ENCODE measurements around the gene PRKAR2B. TPM values are rescaled to one million over a fixed set of nuclear protein-coding genes. Genes with fewer than 3 reads are reported as not detected.

The PRKAR2B gene
- total and polyA plus RNA-seq, 2 experiments from 2014 or later: 14.8 to 31.5 TPM

GRCh38 chr7:107119376-107120105, 75.0 kb downstream of the PRKAR2B start:
- H3K36me3 ChIP-seq (replicated peaks; ENCODE audit: insufficient read depth, low read depth): no peaks in the 10 kb centered on the region
- H3K4me2 ChIP-seq: no peak overlapping the region
- no peaks in the 10 kb centered on the region for H3K9me3 ChIP-seq (ENCODE audit: low read depth)
- H3K27me3 ChIP-seq: no peaks in the 10 kb centered on the region
- DNase-seq (ENCODE audit: low spot score): no peak
- no peaks in the 10 kb centered on the region for H4K20me1 ChIP-seq (ENCODE audit: insufficient read depth, poor library complexity, severe bottlenecking)
- H2AFZ ChIP-seq: no peak overlapping the region
- no peaks in the 10 kb centered on the region for H3K9me2 ChIP-seq (replicated peaks; ENCODE audit: insufficient read depth)
- peaks cover 6% of the 10 kb centered on the region for H3K4me1 ChIP-seq (ENCODE audit: insufficient read depth)
- no peak overlapping the region for H3K4me3 ChIP-seq
- H3K79me2 ChIP-seq: peaks cover 3% of the 10 kb centered on the region
- WGBS (ENCODE audit: low lambda C conversion rate, missing lambda C conversion rate): 94% methylated on average over 6 of the region's 6 CpGs
- no peak for TF ChIP-seq EZH2phosphoT487 (IDR thresholded peaks at IDR 0.05; ENCODE audit: low read depth, severe bottlenecking, unreplicated experiment)
- no peak for TF ChIP-seq CTCF (IDR thresholded peaks at IDR 0.05; ENCODE audit: poor library complexity)
- no peak for TF ChIP-seq EZH2 (IDR thresholded peaks at IDR 0.05; ENCODE audit: borderline replicate concordance)
- no peak overlapping the region for H3K27ac ChIP-seq

- Histone ChIP-seq H3K4me3 (no peak overlapping the region), H3K36me3 (replicated peaks; ENCODE audit: insufficient read depth, low read depth) (no peaks in the 10 kb centered on the region), H4K20me1 (ENCODE audit: insufficient read depth, poor library complexity, severe bottlenecking) (no peaks in the 10 kb centered on the region), H3K9me2 (replicated peaks; ENCODE audit: insufficient read depth) (no peaks in the 10 kb centered on the region), H3K27me3 (no peaks in the 10 kb centered on the region), H3K9me3 (ENCODE audit: low read depth) (no peaks in the 10 kb centered on the region), H2AFZ (no peak overlapping the region), H3K27ac (peak overlapping the region; percentile 62), H3K4me2 (peak overlapping the region; percentile 17), H3K79me2 (peaks cover 3% of the 10 kb centered on the region), H3K4me1 (ENCODE audit: insufficient read depth) (peaks cover 6% of the 10 kb centered on the region)
- peak; percentile 27 for DNase-seq (ENCODE audit: low spot score)
- TF ChIP-seq EZH2 (IDR thresholded peaks at IDR 0.05; ENCODE audit: borderline replicate concordance): no peak
- no peak for TF ChIP-seq EZH2phosphoT487 (IDR thresholded peaks at IDR 0.05; ENCODE audit: low read depth, severe bottlenecking, unreplicated experiment)
- TF ChIP-seq CTCF (IDR thresholded peaks at IDR 0.05; ENCODE audit: poor library complexity): no peak
- WGBS (ENCODE audit: low lambda C conversion rate, missing lambda C conversion rate): 38% methylated on average over 4 of the region's 4 CpGs
Measured at GRCh38 chr7:107122486-107122911, 78.0 kb downstream of the PRKAR2B start.

GRCh38 chr7:107123392-107123791, 78.9 kb downstream of the PRKAR2B start:
- DNase-seq (ENCODE audit: low spot score): no peak
- no peaks in the 10 kb centered on the region for H3K27me3 ChIP-seq
- H3K4me1 ChIP-seq (ENCODE audit: insufficient read depth): peaks cover 6% of the 10 kb centered on the region
- H4K20me1 ChIP-seq (ENCODE audit: insufficient read depth, poor library complexity, severe bottlenecking): no peaks in the 10 kb centered on the region
- H3K27ac ChIP-seq: peak overlapping the region; percentile 62
- H3K9me3 ChIP-seq (ENCODE audit: low read depth): no peaks in the 10 kb centered on the region
- no peak overlapping the region for H3K4me2 ChIP-seq
- WGBS (ENCODE audit: low lambda C conversion rate, missing lambda C conversion rate): 89% methylated on average over 4 of the region's 4 CpGs
- H3K79me2 ChIP-seq: peaks cover 3% of the 10 kb centered on the region
- no peak overlapping the region for H3K4me3 ChIP-seq
- no peak overlapping the region for H2AFZ ChIP-seq
- TF ChIP-seq CTCF (IDR thresholded peaks at IDR 0.05; ENCODE audit: poor library complexity): no peak
- TF ChIP-seq EZH2 (IDR thresholded peaks at IDR 0.05; ENCODE audit: borderline replicate concordance): no peak
- no peak for TF ChIP-seq EZH2phosphoT487 (IDR thresholded peaks at IDR 0.05; ENCODE audit: low read depth, severe bottlenecking, unreplicated experiment)
- no peaks in the 10 kb centered on the region for H3K36me3 ChIP-seq (replicated peaks; ENCODE audit: insufficient read depth, low read depth)
- H3K9me2 ChIP-seq (replicated peaks; ENCODE audit: insufficient read depth): no peaks in the 10 kb centered on the region

Measured in hepatocyte (in vitro differentiated cells).